ENCODE measurements around the gene PDE4B. TPM values are rescaled to one million over a fixed set of nuclear protein-coding genes. Genes with fewer than 3 reads are reported as not detected.
"Not testable (repeated sequence)": the region's sequence is repeated elsewhere in the genome, so short reads cannot be mapped to it uniquely, and the experiment has no call there.

The PDE4B gene
- total RNA-seq, 1 experiment from 2014 or later = 9.4 TPM

DNA sequence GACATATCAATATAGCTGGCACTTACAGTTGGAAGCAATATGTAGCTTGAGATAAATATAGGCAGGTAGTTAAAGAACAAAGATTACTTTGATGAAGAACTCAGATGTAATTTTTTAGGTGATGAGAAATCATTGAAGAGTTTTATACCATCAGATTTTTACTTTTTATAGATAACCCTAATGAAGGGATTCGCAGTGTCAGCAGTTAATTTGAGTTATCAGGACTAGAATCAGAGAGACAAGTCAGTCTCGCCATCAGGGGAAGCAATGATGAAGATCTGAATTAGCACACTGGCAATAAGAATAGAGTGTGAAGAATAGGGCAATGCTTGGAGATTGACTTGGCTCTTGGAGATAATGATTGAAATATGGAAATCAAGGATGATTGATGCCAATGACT is 342.5 kb downstream of the PDE4B start:
- no peak for DNase-seq (ENCODE audit: low spot score)

- DNase-seq (ENCODE audit: low spot score) = not testable (repeated sequence)
These were observed 343.7 kb downstream of the PDE4B start for GRCh38 chr1:66136423-66136822.

- no peak for DNase-seq (ENCODE audit: low spot score)
These were observed 344.5 kb downstream of the PDE4B start for GRCh38 chr1:66137235-66137634.

- DNase-seq (ENCODE audit: low spot score) = no peak
These were observed 345.9 kb downstream of the PDE4B start for GRCh38 chr1:66138613-66139012.

GRCh38 chr1:66140072-66140471 is 347.4 kb downstream of the PDE4B start:
- no peak for DNase-seq (ENCODE audit: low spot score)

DNA sequence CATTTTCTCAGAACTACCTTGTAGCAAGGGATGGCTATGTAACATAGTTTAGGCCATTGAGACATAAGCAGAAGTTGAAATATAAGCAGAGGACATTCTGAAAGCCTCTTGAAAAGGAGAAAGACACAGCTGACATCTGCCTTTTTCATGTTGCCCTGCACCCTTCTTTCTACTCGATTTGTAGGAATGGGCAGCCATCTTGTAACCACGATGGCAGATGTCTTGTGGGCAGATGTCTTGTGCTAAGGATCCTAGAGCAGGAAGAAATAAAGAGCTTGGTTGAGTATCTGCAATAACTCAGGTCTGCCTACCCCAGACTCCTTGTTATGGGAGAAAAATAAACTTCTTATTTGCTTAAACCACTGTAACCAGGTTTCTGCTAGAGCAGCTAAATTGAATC is 351.0 kb downstream of the PDE4B start:
- no peak for DNase-seq (ENCODE audit: low spot score)

DNA sequence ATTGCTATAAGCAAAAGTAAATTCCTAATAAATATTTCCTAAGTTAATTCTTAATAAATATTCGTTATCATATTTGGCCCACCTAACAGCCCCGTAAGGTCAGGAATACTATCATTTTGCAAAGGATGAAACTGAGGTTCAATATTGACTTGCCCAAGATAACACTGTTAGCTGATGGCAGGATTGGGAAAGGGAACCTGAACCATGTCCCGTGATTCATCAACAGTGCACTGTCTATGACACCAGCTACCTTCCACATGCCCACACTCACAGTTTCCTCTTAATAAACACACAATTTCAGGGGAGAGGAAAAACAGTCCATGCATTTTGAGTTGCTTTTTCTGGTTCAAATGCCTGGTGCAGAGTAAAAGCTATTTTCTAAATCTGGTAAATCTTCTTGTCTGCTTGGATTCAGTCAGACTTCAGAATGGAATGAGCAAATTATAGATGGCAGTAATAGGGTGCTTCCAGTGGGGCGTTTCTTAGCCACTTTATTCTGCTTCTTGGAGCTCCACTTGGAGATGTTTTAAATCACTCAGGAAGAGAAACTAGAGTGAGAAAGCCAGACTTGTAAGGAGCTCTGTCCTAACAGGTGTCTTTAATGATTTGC is 354.6 kb downstream of the PDE4B start:
- no peak for DNase-seq (ENCODE audit: low spot score)

DNA sequence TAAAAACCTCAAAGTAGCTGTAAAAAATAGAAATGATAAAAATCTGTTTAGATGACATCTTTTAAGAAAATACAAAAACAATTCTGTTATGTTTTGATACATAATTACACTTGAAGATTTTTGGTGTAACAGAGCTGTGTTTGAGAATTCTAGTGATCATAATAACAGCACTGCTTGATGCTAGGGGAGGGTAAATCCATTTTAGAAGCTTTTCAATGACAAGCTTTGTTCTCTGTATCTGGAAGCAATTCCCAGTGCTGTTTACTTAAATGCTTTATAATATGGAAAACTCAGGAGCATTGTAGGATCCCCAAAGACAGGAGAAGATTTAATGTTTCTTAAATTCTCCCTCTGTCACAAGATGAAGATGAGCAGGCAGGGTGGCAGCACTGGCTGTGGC is 359.3 kb downstream of the PDE4B start:
- DNase-seq (ENCODE audit: low spot score) = no peak

- DNase-seq (ENCODE audit: low spot score) = no peak
These were observed 361.7 kb downstream of the PDE4B start for GRCh38 chr1:66154394-66154793.

DNA sequence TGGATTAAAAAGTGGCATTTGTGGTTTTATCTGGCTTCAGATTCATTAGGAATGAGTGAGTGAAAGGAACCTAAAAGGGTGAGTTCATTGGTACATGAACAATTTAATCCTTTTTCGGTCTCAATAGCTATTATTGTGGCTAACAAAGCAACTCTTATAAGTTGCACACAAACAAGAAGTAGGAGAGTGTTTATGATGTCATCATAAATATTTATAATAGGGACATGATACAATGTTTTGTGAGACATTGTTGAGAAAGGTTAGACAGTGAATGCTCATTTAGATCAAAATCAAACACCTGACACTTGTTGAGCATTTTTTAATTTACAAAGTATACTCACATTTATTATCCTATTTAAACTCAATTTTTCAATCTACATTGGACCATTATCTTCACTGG is 363.4 kb downstream of the PDE4B start:
- no peak for DNase-seq (ENCODE audit: low spot score)

DNA sequence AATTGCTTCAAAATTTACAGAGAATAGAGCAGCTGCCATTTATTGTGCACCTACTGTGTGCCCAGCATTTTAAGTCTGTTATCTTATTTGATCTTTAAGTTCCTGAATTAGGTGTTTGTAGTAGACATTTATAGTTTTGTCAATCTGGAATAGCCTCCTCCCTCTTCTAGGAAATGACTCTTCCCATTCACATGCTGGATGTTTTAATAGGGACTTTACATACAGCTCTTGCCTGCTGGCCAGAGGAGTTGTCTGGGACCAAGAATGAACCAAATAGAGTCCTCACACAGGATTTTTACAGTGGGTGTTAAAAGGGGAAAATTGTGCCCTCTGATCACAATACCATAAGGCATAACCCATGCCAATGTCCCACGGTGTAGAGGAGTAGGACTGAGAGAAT is 367.1 kb downstream of the PDE4B start:
- no peak for DNase-seq (ENCODE audit: low spot score)

DNA sequence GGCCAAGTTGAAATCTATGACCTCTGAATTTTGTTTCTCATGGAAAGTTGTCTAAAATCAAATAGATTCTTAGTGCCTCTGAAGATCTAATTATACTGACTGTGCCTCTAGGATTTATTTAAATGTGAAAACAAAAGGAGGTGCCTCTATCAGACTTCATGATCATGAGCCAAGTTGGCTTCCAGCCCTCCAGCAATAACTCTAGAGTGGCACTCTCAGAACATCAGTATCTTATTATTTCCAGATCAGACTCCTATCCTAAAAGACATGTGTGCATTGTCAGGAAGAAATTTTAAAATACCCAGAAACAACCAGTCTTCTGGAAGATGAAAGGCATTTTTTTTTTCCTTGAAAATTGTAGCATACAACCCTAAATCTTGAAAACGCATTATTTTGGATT is 368.0 kb downstream of the PDE4B start:
- DNase-seq (ENCODE audit: low spot score) = no peak

GRCh38 chr1:66166753-66167152 is 374.1 kb downstream of the PDE4B start:
- DNase-seq (ENCODE audit: low spot score) = no peak

DNA sequence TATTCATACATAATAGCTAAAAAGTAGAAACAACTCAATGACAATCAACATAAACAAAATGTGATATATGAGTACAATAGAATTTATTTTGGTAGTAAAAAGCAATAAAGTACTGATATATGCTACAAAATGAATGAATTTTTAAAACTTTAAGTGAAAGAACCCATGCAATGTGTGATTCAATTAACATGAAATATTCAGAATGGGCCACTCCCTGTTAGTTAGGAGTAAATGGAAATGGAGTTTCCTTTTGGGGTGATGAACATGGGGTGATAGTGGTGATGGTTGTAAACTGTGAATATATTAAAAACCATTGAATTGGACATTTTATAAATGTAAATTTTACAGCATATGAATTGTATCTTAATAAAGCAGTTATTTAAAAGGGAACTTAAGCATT is 374.6 kb downstream of the PDE4B start:
- no peak for DNase-seq (ENCODE audit: low spot score)

DNA sequence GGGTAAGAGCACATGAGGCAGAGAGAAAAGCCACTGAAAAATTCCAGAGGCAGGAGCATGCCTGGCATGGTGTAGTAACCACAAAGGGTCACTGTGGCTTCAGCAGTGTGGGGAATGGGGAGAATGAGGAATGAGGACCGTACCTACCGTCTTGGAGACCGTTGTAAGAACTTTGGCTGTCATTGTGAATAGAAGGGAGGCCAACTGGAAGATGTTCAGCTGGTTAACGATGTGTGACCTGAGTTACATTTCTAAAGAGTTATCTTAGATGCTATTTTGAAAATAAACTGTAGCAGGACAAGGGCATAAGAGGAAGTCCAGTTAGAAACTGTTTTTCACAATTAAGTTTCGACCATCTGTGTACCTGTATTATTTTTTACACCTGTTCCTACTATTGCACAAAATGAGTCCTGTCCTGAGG is 375.8 kb downstream of the PDE4B start:
- DNase-seq (ENCODE audit: low spot score) = peak; percentile 20

DNA sequence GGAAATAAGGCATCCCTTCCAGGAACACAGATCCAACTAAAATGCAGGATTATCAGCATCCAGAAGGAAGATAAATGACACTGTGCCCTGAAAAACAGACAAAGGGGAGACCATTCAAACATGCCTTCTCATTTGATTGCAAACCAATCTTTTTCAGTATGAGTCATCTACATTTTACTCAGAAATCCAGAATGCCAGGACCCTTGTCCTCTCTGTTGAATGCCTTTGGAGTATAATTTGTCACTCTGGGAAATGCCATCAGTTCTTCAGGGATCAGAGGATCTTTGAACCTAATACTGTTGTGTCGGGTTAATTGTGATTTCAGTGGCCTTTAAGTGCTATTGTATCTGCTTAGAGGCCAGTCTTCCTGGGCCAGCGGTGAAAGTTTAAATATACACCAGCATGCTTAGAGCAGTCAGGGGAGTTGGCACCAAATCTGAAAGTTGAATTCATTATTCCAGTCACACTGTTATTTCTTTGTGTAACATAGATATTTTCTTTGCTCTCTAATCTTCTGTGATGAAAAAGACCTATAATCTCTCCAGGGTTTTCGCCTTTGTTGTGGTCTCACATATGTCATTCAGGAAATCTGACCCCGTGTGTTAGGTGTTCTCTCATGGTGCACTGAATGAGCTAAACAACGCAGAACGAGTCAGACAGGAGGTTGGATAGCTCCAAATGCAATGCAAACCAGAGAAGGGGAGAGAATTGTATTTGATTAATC is 376.4 kb downstream of the PDE4B start:
- DNase-seq (ENCODE audit: low spot score) = no peak

GRCh38 chr1:66172272-66172671 is 379.6 kb downstream of the PDE4B start:
- DNase-seq (ENCODE audit: low spot score) = no peak

DNA sequence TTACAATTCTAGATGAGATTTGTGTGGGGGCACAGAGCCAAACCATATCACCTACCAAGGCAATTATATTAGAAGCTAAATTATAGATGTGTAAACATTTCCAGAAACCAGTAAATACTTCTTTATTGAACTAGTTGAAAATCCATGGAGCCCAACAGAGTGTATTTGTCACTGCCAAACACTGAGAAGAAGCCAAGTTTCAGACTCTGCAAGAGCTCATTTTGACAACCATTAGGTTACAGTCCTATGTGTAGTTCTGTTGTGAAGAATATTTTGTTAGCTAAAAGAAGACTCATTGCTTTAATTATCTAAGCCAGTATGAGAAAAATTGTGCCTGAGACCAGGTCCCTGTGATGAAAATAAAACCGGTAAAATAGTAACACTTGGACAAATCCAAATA is 382.4 kb downstream of the PDE4B start:
- no peak for DNase-seq (ENCODE audit: low spot score)

GRCh38 chr1:66175581-66175980 is 382.9 kb downstream of the PDE4B start:
- no peak for DNase-seq (ENCODE audit: low spot score)

- DNase-seq (ENCODE audit: low spot score) = no peak
These were observed 383.5 kb downstream of the PDE4B start for GRCh38 chr1:66176012-66176715.

DNA sequence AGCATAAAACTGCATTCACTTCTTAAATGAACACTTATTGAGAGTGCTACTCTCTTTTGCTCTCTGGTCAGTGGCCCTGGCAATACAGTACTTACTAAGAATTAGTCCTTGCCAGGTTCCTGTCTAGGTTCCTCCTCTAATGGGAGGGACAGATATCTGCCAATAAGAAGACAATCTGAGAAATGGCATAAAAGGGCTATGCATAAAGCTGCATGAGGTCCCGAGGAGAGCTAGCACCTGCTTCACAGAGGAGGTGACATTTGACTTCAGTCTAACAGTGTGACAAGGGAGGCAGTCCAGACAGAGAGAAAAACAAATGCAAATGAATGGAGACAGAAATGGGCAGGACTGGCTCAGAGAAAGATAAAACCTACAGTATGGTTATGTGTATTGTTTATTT is 384.1 kb downstream of the PDE4B start:
- DNase-seq (ENCODE audit: low spot score) = no peak

GRCh38 chr1:66177510-66177909 is 384.8 kb downstream of the PDE4B start:
- DNase-seq (ENCODE audit: low spot score) = no peak

DNA sequence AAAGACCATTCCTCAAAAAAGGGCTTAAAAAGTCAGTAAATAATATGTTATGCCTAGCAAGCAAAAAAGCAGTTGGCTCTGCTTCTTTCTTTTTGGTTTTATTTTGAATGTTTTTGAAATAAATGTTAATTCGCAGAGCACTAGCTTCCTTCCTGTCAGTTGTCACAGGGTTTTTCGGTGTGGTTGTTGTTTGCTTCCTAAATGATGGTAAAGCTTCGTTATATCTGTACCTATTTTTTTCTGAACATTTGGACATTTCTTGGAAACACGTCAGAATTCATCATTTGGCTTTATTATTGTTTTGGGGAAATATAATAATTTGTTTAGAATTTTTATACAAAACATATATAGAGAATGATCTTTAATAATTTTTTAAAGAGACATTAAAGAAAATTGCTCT is 389.3 kb downstream of the PDE4B start:
- no peak for DNase-seq (ENCODE audit: low spot score)
